ENCODE results near the gene WASL. TPM values are rescaled to one million over a fixed set of nuclear protein-coding genes. Genes with fewer than 3 reads are reported as not detected.

The WASL gene
- polyA plus RNA-seq, 3 donors = 1.6 to 3.9 (median 2.1) TPM

- intact Hi-C loops (cut with micrococcal nuclease) = no loop called here
- H3K36me3 Mint-ChIP-seq = peaks cover 10 to 24% of the 10 kb centered on the region in 2 donors
- Histone ChIP-seq H2AFZ (ENCODE audit: insufficient read depth, low read depth, low read length, poor library complexity, severe bottlenecking) (no peak overlapping the region), H3K9me3 (replicated peaks in 1 of 2; ENCODE audit: control insufficient read depth in 1 of 2, insufficient read depth in 1 of 2, low read length in 2 of 2) (no peaks in the 10 kb centered on the region), H3K4me2 (replicated peaks; ENCODE audit: extremely low read depth, low read length, poor library complexity, severe bottlenecking) (no peak overlapping the region), H3K4me1 (ENCODE audit: control insufficient read depth in 1 of 2, insufficient read depth in 2 of 2, low read length in 2 of 2) (peaks cover 0 to under 1% of the 10 kb centered on the region in 2 donors), H3K27ac (ENCODE audit: low read depth in 1 of 2, low read length in 2 of 2) (no peak overlapping the region), H4K20me1 (ENCODE audit: insufficient read depth, low read length) (peaks cover 100% of the 10 kb centered on the region), H3K9ac (ENCODE audit: insufficient read depth, low read length, poor library complexity, severe bottlenecking) (no peak overlapping the region), H3K79me2 (ENCODE audit: insufficient read depth, low read length) (peaks cover 100% of the 10 kb centered on the region), H3K36me3 (replicated peaks in 1 of 2; ENCODE audit: control insufficient read depth in 1 of 2, insufficient read depth in 2 of 2, low read length in 2 of 2) (peaks cover 0 to 5% of the 10 kb centered on the region in 2 donors), H3K27me3 (ENCODE audit: control insufficient read depth in 2 of 2, insufficient read depth in 2 of 2, low read length in 2 of 2) (no peaks in the 10 kb centered on the region), H3K4me3 (replicated peaks in 1 of 3; ENCODE audit: low read depth in 2 of 3, low read length in 3 of 3) (no peak overlapping the region)
- H3K27me3 Mint-ChIP-seq (ENCODE audit: low read depth in 3 of 3) = no peaks in the 10 kb centered on the region
- no peak overlapping the region for H3K4me3 Mint-ChIP-seq
- no peak overlapping the region for H3K27ac Mint-ChIP-seq
- TF ChIP-seq CTCF (IDR thresholded peaks at IDR 0.05) = no peak
- DNase-seq = no peak
- WGBS (ENCODE audit: insufficient coverage) = 100% methylated on average over 1 of the region's 3 CpGs
- H3K4me1 Mint-ChIP-seq = peaks cover 6% of the 10 kb centered on the region
- peaks cover 0 to 19% (median 8%) of the 10 kb centered on the region in 7 donors for H3K9me3 Mint-ChIP-seq
Measured at GRCh38 chr7:123732413-123733091, 16.3 kb downstream of the WASL start.

GRCh38 chr7:123729218-123729578 is 19.6 kb downstream of the WASL start:
- Histone ChIP-seq H2AFZ (ENCODE audit: insufficient read depth, low read depth, low read length, poor library complexity, severe bottlenecking) (no peak overlapping the region), H3K27ac (ENCODE audit: low read depth in 1 of 2, low read length in 2 of 2) (no peak overlapping the region), H3K36me3 (replicated peaks in 1 of 2; ENCODE audit: control insufficient read depth in 1 of 2, insufficient read depth in 2 of 2, low read length in 2 of 2) (peaks cover 0 to 5% of the 10 kb centered on the region in 2 donors), H3K9ac (ENCODE audit: insufficient read depth, low read length, poor library complexity, severe bottlenecking) (no peak overlapping the region), H3K4me2 (replicated peaks; ENCODE audit: extremely low read depth, low read length, poor library complexity, severe bottlenecking) (no peak overlapping the region), H3K4me1 (ENCODE audit: control insufficient read depth in 1 of 2, insufficient read depth in 2 of 2, low read length in 2 of 2) (peaks cover 0 to 8% of the 10 kb centered on the region in 2 donors), H3K27me3 (ENCODE audit: control insufficient read depth in 2 of 2, insufficient read depth in 2 of 2, low read length in 2 of 2) (no peaks in the 10 kb centered on the region), H3K9me3 (replicated peaks in 1 of 2; ENCODE audit: control insufficient read depth in 1 of 2, insufficient read depth in 1 of 2, low read length in 2 of 2) (no peaks in the 10 kb centered on the region), H3K4me3 (replicated peaks in 1 of 3; ENCODE audit: low read depth in 2 of 3, low read length in 3 of 3) (no peak overlapping the region), H4K20me1 (ENCODE audit: insufficient read depth, low read length) (peaks cover 100% of the 10 kb centered on the region), H3K79me2 (ENCODE audit: insufficient read depth, low read length) (peaks cover 100% of the 10 kb centered on the region)
- H3K27ac Mint-ChIP-seq = no peak overlapping the region
- intact Hi-C loops (cut with micrococcal nuclease) = no loop called here
- TF ChIP-seq CTCF (IDR thresholded peaks at IDR 0.05) = no peak
- no CpG with 5 or more reads among the region's 1 CpG for WGBS (ENCODE audit: insufficient coverage)
- H3K36me3 Mint-ChIP-seq = peaks cover 10 to 24% of the 10 kb centered on the region in 2 donors
- DNase-seq = no peak
- H3K9me3 Mint-ChIP-seq = peaks cover 0 to 19% (median 2%) of the 10 kb centered on the region in 7 donors
- H3K27me3 Mint-ChIP-seq (ENCODE audit: low read depth in 3 of 3) = no peaks in the 10 kb centered on the region
- H3K4me3 Mint-ChIP-seq = no peak overlapping the region
- peaks cover 21% of the 10 kb centered on the region for H3K4me1 Mint-ChIP-seq

Data from CD14-positive monocyte (primary cell).